Astrocyte of the hippocampus (primary cell): ENCODE data around the gene CDH2.

ENCODE experiments used
- DNase-seq: peaks from one replicate; pipeline ENCODE4 v3.0.0; 2011; ENCODE audit warnings: low read depth, low spot score

The CDH2 gene

DNA sequence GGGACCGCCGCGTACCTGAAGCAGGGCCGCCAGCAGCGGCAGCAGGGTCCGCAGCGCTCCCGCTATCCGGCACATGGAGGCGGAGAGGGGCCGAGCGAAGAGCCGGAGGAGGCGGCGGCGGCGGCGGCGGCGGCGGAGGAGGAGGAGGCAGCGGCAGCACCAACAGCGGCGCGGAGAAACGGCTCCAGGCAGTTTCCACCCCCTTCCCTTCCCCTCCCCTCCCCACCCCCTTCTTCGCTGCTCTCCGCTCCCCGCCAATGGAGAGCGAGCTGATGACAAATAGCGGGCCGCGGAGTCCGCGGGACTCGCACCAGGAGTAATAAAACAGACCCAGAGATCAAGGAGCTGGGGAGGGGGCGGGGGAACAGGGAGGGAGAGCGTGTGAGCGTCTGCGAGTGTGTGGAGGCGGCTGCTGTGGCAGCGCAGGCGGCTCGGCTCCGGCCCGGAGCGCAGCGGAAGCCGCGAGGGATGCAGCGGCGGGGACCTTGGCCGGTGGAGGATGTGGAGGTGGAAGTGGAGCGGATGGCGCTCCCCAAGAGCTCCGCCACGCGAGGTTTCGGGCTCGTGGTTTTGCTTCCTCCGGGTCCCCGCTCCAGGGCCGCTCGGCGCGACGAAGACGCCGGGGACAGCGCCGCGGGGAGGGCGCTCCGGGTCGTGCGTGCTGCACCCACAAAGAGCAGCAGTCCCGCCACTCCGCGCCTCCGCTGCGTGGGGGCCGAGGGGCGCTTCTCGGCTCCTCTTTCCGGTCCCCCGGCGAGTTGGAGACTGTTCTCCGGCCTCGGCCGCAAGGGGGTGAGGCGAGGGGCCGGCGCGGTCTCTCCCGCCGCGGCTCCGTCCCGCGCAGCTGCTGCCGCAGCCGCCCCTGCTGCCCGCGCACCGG, at the start of gene CDH2:
Gene CDH2 (minus strand): TSS at position 183 of the 880 bp plus-strand sequence. CDS start 108 bp downstream, at position 75.
- DNase-seq = peak; percentile 97

DNA sequence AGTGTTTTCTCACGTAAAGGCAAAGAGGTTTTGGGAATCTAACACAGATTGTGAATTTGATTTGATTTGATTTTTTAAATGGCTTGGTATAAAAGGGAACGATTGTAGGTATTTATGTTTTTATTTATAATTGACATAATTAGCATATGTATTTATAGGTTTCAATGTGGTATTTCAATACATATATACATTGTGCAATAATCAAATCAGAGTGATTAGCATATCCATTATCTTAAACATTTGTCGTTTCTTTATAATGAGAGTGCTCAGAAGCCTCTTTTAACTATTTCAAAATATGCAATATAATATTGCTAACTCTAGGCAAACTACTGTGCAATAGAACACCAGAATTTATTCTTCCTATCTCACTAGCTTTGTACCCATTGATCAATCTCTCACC, 35.1 kb upstream of the CDH2 start:
- no peak for DNase-seq

DNA sequence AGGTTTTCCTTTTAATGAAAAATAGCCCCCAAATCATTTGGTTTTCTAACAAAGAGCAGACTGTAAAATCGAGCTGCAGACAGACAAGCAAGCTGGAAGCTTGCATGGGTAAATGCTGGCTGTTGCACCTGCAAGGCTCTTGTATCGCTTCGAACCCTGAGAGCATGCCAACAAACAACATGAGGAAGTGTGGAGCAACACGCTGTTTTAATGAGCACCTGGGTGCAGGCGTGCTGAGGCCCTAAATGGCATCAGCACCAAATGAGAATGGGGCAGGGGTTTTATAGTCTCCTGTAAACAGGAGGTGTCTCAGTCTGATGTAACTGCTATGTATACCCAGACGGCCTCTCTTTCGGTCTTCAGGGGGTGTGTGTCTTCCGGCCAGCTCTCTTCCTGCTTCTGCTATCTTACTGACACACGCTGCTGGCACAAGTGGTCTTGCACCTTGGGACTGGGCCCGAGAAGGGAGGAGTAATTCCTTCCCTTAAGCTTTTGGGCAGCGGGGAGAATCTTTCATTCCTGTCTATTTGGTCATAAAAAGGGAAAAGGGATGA, 31.9 kb upstream of the CDH2 start:
- DNase-seq = no peak

DNA sequence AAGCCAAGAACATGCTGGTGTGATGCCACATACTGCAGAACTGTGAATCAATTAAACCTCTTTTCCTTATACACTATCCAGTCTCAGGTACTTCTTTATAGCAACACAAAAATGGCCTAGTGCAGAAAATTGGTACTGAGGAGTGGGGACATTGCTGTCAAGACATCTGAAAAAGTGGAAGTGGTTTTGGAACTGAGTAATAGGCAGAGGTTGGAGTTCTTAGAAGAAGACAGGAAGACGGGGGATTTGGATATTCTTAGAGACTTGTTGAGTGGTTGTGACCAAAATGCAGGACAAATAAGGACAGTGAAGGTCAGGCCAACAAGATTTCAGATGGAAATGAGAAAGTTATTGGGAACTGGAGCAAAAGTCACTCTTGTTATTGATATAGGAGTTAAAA, 31.3 kb upstream of the CDH2 start:
- no peak for DNase-seq

DNA sequence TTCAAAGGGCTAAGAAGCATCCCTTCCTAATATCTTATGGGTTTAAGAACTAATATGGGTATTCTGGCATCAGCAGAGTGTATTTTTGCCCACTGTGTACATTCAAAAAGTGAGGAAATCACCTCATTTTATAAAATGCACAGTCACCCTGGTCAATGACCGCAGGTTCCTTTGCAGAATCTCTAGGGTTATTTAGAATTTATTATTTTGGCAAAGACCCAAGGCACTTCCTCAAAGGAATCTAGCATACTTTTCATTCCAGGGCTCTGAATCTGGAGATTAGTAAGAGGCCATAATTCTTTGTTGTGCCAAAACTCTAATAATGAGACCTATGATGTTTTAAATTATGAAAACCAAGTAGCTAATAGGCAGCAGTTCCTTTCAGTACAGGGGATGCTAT, 27.2 kb upstream of the CDH2 start:
- peak; percentile 88 for DNase-seq

DNA sequence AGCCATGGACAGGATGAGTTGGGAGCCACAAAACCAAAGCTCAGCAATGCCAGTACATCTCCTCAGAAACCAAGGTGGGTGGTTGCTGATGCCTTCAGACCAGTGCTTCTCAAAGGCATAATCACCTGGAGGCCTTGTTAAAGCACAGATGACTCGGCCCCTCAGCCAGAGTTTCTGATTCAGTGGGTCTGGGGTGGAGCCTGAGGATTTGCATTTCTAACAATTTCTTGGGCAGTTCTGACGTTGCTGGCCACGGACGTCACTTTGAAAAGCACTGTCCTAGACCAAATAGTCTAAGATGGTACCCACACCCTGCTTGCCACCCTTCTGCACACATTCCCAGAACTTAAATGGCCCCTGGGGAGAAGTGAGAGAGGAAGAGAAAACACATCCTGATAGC, 24.1 kb upstream of the CDH2 start:
- DNase-seq = no peak

DNA sequence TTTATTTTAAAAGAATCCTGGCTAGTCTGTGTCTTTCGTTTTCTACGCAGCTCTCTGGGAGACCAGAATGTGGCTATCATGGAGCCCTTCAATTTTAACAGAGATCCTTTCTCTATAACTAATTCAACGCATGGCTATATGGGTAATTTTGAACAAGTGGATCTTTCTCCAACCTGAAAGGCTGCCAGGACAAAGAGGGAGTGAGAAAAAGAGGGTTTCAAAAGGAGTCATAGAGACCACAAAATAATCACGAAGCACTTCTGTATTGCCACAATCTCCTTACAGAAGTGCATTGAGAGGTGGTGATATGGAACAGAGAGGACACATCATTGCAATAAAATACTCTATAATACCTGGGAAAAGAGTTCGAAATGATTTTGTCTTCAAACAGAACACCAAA, 21.7 kb upstream of the CDH2 start:
- no peak for DNase-seq

DNA sequence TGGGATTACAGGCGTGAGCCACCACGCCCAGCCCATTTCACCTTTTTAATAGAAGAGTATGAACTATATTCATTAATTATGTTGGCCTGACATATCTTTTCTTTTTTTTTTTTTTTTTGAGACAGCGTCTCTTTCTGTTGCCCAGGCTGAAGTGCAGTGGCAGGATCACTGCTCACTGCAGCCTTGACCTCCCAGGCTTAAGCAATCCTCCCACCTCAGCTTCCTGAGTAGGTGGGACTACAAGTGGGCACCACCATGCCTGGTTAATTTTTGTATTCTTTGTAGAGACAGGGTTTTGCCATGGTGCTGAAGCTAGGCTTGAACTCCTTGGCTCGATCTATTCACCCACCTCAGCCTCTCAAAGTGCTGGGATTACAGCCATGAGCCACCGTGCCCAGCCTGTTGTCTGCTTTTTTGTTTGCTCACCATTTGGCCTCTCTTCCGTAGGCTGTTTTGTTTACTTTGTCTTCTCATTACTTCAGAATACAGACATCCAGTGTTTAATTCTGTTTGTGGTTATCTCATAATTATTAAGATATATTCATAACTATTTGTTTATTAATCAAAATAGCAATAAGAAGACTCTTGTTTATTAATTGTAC, 16.3 kb upstream of the CDH2 start:
- DNase-seq = no peak

DNA sequence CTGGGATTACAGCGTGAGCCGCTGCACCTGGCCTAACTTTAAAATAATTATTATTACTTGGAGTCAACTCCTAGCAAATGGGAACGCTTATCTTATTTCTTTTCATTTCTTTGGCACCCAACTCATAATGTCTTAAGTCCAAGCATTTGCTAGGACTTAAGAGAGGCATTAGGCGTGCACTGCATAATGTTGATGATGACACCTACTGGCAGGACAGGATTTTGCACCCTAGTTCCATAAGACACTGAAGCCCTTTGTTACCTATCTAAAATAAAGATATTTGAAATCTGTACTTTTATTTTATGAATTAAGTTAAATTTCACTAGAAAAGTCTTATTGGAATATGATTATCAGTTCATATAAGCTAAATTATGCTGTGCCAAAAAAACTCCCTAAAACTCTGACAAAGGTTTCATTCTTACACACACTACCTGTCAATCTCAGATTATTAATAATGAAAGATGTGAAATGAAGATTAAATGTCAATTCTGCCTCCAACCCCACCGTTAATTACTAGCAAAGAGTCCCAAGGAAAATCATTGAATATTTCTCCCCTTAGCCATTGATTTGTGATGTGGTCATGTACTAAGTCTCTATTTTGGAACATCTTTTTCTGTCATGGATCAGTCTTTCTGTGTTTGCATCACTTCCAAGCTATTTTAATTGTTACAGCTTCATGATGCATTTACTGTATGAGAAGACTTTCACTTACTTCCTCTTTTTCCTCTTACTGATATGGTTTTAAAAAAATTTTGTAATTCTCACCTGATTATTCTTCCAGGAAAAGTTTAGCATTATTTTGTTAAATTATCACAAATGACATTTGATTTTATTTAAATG, 12.7 kb upstream of the CDH2 start:
- DNase-seq = peak; percentile 58

DNA sequence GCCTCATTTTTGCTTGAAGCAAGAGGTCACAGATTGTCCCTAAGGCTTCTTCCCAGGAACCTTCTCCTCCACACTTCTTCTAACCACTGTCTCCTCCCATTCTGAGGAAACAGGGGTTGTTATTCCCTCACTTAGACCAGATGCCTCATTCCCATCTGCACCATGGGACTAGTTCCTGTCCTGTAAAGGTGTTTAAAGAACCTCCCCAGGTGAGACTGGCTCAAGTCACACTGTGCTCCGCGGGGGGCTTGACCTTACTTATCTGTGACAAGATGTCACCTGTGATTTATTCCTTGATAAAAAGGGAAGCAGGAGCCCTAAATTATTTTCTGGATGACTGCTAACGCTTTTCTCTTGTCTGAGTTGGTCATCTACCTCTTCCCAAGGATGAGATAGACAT, 8.2 kb upstream of the CDH2 start:
- no peak for DNase-seq

DNA sequence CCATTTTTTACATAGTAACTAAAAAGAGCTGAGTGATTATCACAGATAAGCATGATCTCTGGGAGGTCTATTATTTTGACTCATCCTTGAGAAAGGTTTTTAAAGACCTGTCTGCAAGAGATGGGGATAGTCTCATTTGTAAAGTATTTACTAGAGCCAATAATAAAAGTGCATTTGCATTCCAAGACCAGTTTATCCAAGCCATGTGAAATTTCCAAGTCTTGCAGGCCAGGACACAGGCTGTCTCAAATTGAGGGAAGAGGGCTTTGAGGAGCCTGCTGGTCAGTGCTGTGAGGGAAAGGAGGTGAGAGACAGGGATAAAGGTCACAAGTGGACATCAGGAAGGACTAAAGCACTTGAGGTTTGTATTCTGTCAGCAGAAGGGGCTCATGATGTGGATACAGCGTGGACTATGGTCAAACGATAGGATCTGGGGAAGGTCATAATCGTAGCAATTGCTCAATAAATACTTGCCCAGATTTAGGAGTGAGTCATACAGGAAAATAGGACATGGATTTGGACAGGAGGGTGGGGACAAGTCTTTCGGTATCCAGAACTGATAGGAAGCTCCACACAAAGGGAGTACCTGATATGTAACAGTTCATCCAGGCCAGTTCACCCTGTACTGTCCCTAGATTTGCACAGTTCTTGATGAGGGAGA, 6.6 kb upstream of the CDH2 start:
- no peak for DNase-seq

DNA sequence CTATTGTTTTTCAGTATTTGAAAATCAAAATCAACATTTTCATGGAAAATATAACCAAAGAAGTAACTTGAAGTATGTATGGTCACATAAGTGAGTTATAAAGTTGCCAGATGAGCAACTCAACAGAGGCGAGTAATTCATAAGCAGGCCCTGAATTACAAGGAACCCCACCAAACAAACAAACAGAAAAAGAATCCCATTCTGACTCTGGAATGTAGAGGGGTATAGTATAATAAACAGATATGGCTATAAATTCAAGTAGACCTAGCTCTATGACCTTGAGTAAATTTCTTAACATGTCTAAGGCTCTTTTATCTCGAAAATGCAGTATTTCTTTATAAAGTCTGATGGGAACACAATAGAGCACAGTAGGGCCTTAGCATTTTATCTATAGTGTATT, 4.7 kb upstream of the CDH2 start:
- DNase-seq = no peak

DNA sequence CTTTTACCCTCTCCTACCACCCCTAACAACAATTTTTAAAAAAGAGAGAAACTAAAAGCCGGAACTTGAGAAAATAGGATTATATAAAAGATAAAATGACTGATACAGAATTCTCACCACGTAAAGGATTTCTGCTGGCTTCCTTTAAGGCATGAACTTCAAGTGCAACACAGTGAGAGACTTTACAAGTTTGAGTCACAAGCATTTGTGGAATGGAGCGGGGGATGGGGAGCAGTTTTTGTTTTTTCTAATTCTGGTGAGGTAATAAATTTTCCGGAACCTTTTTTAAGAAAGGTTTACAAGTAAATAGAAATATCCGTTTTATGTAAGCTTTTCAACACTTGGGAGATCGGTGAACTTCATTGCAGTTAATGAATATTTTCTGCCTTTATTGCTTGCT, 1.8 kb upstream of the CDH2 start:
- DNase-seq = peak; percentile 73

DNA sequence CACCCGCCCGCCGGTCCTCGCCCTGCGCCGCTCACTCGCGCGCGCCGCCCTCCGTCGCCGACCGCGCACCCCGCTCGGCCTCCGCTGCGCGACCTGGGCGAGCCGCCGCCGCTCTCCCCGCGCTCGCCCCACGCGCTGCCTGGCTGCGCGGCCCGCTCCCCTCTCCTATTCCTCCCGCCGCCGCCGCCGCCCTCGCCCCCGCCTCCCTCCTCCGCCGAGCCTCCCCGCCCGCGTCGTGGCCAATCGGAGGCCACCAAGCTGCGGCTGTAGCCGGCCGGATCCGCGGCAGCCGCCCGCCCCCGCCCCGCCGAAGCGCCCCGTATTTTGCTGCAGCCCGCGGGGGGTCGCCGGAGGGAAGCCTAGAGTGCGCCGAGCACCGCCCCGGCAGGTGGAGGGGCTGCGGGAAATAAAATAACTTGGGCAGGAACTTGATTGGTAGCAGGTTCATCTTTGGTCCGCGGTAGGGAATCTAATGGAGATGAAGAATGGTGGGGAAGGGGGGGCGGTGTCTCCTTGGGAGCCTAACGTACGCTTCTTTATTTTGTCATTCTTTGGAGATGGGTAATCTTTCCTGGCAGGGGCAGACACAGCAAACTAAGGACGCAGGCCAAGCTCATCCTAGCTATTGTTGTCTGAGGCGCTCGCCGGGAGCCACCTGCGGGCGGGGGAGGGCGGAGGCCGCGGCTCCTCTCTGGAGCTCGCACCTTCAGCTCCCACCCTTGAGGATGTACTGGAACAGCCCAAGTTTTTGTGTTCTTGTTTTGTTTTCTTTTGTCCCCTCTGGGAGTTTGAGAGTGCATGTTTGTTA, 1.1 kb upstream of the CDH2 start:
- peak; percentile 92 for DNase-seq

DNA sequence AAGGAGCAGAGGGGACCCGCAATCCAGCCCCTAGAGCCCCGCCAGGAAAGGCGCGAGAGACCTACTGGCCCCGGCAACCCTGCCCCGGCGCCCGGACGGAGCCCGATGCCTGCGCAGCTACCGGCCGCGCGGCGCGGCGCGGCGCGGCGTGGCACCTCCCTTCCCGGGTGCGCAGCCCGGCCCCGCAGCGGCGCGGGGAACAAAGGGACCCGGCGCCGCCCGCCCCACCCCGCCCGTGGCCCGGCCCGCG, 307 bp downstream of the CDH2 start:
- DNase-seq = no peak

DNA sequence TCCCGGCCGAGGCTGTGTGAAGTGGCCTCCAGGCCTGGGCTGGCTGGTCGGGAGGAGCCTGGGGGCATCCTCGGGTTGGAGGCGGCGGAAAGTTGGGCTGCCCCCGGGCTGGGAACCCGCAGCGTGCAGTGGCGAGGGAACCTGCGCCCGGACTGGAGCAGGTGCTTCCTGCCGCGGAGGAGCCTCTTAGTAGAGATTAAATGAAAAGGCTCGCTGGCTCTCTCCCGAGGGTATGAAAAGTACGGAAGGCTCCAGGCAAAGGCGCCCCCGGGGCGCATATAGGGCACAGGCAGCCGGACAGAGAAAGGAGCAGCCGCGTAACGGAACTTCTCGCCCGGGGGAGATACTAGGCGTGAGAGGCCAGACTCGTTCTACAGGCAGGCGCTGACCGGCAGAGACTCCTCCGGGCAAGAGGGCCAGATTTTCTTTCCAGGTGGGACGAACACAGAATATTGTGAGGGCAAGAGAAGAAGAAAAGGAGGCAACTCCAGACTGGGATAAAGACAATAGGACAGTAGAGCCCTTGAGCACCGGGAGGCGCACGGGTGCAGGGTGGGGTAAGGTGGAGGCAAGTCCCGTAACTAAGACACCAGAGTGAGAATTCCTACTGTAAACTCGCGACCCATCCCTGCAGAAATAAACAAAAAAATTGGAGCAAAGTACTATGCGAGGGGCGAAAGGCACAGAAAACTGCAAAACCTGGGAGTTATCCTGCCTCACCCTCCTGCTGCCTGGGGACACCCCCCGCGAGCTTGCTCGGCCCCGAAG, 816 bp downstream of the CDH2 start:
- DNase-seq = peak; percentile 70

DNA sequence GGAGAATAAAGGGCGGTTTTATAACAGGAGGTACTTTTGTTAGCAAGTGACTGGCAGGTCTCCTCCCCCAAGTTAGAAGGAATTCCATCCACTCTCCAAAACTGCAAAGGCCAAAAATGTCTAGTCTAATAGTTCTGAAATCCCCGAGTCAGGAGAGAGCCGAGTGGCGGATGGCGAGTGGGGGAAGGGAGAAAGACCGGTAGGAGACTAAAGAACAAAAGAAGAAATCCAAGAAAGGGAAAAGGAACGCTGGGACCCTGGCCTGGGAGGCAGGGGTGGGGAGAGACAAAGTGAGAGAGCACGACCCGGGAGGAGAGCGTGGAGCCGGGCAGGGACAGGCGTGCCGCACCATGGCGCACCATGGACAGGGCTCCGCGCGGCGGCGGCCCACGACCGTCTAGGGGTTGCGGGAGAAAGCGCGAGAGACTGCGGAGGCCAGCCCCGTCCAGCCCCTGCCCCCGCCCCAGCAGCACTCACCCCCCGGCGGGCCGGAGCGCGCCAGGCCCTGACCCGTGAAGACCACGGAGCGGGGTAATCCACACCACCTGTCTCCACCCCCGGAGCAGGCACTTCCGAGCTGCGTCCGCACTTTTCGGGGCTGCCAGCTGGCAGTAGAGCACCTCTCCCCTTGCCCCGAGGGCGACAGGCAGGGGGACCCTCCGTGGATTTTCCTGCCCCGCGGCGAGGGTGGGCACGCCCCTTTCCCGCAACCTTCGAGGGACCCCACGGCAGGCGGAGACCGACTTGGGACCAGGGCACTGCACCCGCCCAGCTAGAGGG, 1.6 kb downstream of the CDH2 start:
- peak; percentile 88 for DNase-seq

DNA sequence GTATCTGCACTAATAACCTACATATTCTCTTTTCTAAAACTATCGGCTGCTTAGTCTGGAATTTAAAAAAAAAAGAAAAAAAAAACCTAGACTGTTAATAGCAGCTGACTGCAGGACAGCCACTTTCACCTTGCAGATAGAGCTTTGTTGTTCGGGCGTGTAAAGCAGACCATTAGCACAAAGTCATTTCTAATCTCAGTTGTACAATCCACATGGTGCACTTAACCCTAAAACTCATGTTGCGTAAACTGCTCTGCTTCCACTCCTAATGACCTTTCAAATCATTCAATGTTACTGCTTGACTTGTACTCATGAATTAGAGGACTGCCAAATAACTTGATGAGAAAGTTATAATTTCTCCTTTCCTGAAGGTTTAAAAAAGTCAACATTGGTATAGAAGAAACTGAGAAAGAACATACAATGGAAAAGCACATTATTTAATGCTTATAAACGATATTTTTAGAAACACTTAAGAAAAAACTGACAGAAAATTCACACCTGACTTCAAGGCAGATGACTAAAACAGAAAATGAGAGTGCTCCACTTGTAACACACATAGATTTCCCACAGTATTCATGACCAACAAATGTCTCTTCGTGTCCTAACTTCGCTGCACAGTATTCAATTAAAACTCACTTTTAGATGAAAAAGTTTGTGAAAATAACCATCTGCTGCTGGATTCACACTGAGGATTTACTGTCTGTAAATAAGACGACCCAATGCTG, 2.6 kb downstream of the CDH2 start:
- DNase-seq = peak; percentile 37

DNA sequence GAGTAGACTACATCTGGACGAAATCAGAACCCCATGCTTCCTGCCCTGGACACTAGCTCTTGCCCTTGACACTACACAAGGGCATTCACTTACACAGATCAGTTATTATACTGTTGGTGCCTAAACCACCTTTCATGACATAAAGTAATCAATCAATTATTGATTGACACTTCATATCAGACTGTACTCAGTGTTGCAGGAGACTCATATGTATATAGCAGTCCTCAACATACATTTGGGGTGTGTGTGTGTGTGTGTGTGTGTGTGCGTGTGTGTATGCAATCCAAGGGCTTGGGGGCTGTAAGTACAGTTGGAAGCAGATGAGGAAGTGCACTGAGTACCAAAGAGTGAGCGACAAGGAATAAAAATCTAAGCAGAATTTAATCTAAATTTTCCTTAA, 5.1 kb downstream of the CDH2 start:
- no peak for DNase-seq
